GM12878 (cell line): ENCODE data around the gene CHRNA5. TPM values are rescaled to one million over a fixed set of nuclear protein-coding genes. Genes with fewer than 3 reads are reported as not detected.

Experiments used
- ATAC-seq: fragments of 200-7000 bp; cut with Tn5 transposase; 3 replicates; pipeline ENCODE4 v1.9.1; 2020; ENCODE audit warnings: mild to moderate bottlenecking, moderate library complexity
- BruUV-seq: library from RNA; stranded (reverse); fragments of 400-500 nt; replicated peaks from 2 replicates; lab custom pipeline; 2021; lab: Mats Ljungman, UMichigan
- CTCF ChIA-PET: fragments of 300-600 bp; sonication (Branson Sonifier 250); formaldehyde crosslinking; extraction: SDS; loops from one replicate; lab custom pipeline; 2021; ENCODE audit warnings: inconsistent platforms; lab: Yijun Ruan, JAX
- POLR2A ChIA-PET: fragments of 350-600 bp; formaldehyde crosslinking; extraction: SDS; loops from one replicate; lab custom pipeline; 2021; ENCODE audit warnings: inconsistent platforms; lab: Charles Lee
- RAD21 ChIA-PET: fragments of 300-600 bp; sonication (Branson Sonifier 250); formaldehyde crosslinking; loops from one replicate; lab custom pipeline; 2023; ENCODE audit warnings: antibody characterized with exemption; ENCODE audit not compliant: unreplicated experiment; lab: Charles Lee
- SMC1A ChIA-PET: fragments of 300-600 bp; sonication (Branson Sonifier 250); formaldehyde crosslinking; loops from one replicate; lab custom pipeline; 2023; ENCODE audit not compliant: unreplicated experiment, uncharacterized antibody; lab: Charles Lee
- DNase-seq: peaks from one replicate; pipeline ENCODE4 v3.0.0-alpha.2; 2011; ENCODE audit warnings: low read depth, low spot score
- FAIRE-seq: peaks from 3 replicates; lab custom pipeline; 2011; peaks lifted over from hg19 to GRCh38; lab: Jason Lieb, UNC
- H2AFZ ChIP-seq: 2 replicates; pipeline ENCODE4 v1.6.0; 2011; ENCODE audit warnings: low read depth, low read length, control low read depth; ENCODE audit not compliant: control insufficient read depth
- H3K27ac ChIP-seq: 2 replicates; pipeline ENCODE4 v1.5.1; 2011; ENCODE audit warnings: control low read depth; ENCODE audit not compliant: control insufficient read depth, insufficient read depth
- H3K27me3 ChIP-seq, 2 experiments: replicated peaks in 1 of 2; 2 replicates each; pipeline versions ENCODE4 v1.6.0 to v1.6.1; 2011; ENCODE audit warnings: low read length in 1 of 2; ENCODE audit not compliant: control insufficient read depth in 2 of 2, insufficient read depth in 2 of 2
- H3K36me3 ChIP-seq, 2 experiments: 2 replicates each; pipeline ENCODE4 v1.5.1; 2011; ENCODE audit warnings: low read length in 1 of 2; ENCODE audit not compliant: control insufficient read depth in 2 of 2, insufficient read depth in 2 of 2
- H3K4me1 ChIP-seq: 2 replicates; pipeline ENCODE4 v1.6.1; 2011; ENCODE audit warnings: mild to moderate bottlenecking, low read length, moderate library complexity, mixed read lengths; ENCODE audit not compliant: control insufficient read depth, insufficient read depth
- H3K4me2 ChIP-seq: 2 replicates; pipeline ENCODE4 v1.6.0; 2011; ENCODE audit warnings: control low read depth; ENCODE audit not compliant: control insufficient read depth, insufficient read depth
- H3K4me3 ChIP-seq: fragments of 200-600 bp; sonication (generic); 2 replicates; pipeline ENCODE4 v1.5.1; 2016
- H3K79me2 ChIP-seq: 2 replicates; pipeline ENCODE4 v1.6.0; 2011; ENCODE audit warnings: low read length; ENCODE audit not compliant: control insufficient read depth, insufficient read depth
- H3K9ac ChIP-seq: 2 replicates; pipeline ENCODE4 v1.8.0; 2011; ENCODE audit warnings: low read length, control low read depth, mixed read lengths; ENCODE audit not compliant: control insufficient read depth, insufficient read depth
- H3K9me3 ChIP-seq: replicated peaks from 3 replicates; pipeline ENCODE4 v1.5.1; 2011; ENCODE audit warnings: mild to moderate bottlenecking, low read length; ENCODE audit not compliant: control insufficient read depth, insufficient read depth
- H4K20me1 ChIP-seq: 2 replicates; pipeline ENCODE4 v1.6.0; 2011; ENCODE audit not compliant: control insufficient read depth, insufficient read depth
- CHD1 ChIP-seq: IDR thresholded peaks from 2 replicates; pipeline ENCODE4 v1.6.1; 2012; ENCODE audit warnings: low read depth, low read length, improper control_type of control experiment
- CHD4 ChIP-seq: fragments of 200-600 bp; sonication (generic); IDR thresholded peaks from 2 replicates; pipeline ENCODE4 v1.6.1; 2016; ENCODE audit warnings: mild to moderate bottlenecking
- DPF2 ChIP-seq: fragments of 450-650 bp; IDR thresholded peaks from 2 replicates; pipeline ENCODE4 v1.6.1; 2017; ENCODE audit warnings: mild to moderate bottlenecking
- HCFC1 ChIP-seq: fragments of 150-350 bp; IDR thresholded peaks from 2 replicates; pipeline ENCODE4 v1.6.1; 2014; ENCODE audit warnings: low read length
- LARP7 ChIP-seq: fragments of 450-650 bp; IDR thresholded peaks from 2 replicates; pipeline ENCODE4 v1.6.1; 2017; ENCODE audit warnings: mild to moderate bottlenecking
- POLR2A ChIP-seq: IDR thresholded peaks from 2 replicates; pipeline ENCODE4 v1.6.1; 2011; ENCODE audit warnings: low read depth, mild to moderate bottlenecking, low read length
- RUNX3 ChIP-seq: IDR thresholded peaks from 2 replicates; pipeline ENCODE4 v1.6.1; 2012; ENCODE audit warnings: low read length, inconsistent platforms
- SP1 ChIP-seq: IDR thresholded peaks from one replicate; pipeline ENCODE4 v1.6.1; 2011; ENCODE audit warnings: low read depth, low read length
- SRF ChIP-seq, 2 experiments: IDR thresholded peaks; 2 replicates each; pipeline ENCODE4 v1.6.1; 2011; ENCODE audit warnings: low read depth in 2 of 2, low read length in 2 of 2, mild to moderate bottlenecking in 1 of 2, moderate library complexity in 1 of 2
- SUZ12 ChIP-seq: fragments of 200-600 bp; sonication (generic); IDR thresholded peaks from one replicate; pipeline ENCODE4 v1.6.1; 2018; ENCODE audit warnings: antibody characterized with exemption, mild to moderate bottlenecking; ENCODE audit not compliant: unreplicated experiment
- TBL1XR1 ChIP-seq: IDR thresholded peaks from 2 replicates; pipeline ENCODE4 v1.6.1; 2012; ENCODE audit warnings: low read depth, low read length, improper control_type of control experiment
- WRNIP1 ChIP-seq: IDR thresholded peaks from 2 replicates; pipeline ENCODE4 v1.6.1; 2011; ENCODE audit warnings: low read depth, low read length, improper control_type of control experiment, borderline replicate concordance
- ZNF24 ChIP-seq: fragments of 450-650 bp; IDR thresholded peaks from 2 replicates; pipeline ENCODE4 v1.6.1; 2017; ENCODE audit warnings: antibody characterized with exemption, mild to moderate bottlenecking
- ZNF622 ChIP-seq: fragments of 450-650 bp; IDR thresholded peaks from 2 replicates; pipeline ENCODE4 v1.6.1; 2017; ENCODE audit warnings: mild to moderate bottlenecking, inconsistent platforms
- WGBS: methylation state at CpG from one replicate; pipeline ENCODE4 v1.1.6; 2016; ENCODE audit warnings: low lambda C conversion rate; ENCODE audit not compliant: insufficient replicate concordance, insufficient coverage; ENCODE audit errors: missing lambda C conversion rate; 5-methylcytosine and 5-hydroxymethylcytosine counted together
- in situ Hi-C: fragments of 300-500 bp; cut with MboI; formaldehyde crosslinking; loops from 9 replicates; pipeline ENCODE4 v1.14.3; 2018; ENCODE audit warnings: mixed read lengths
- intact Hi-C: fragments of 100-400 bp; cut with micrococcal nuclease; formaldehyde crosslinking; loops from one replicate; pipeline ENCODE4 v1.14.2; 2022; ENCODE audit not compliant: unreplicated experiment
- polyA plus RNA-seq, 11 experiments: library from polyadenylated mRNA; depleted of rRNA in 4 of 11; unstranded in 6 of 11; stranded (reverse) in 5 of 11; fragments of >200 nt; fragmentation: Nextera tagmentation in 4 of 11; fragmentation: Illumina TruSeq in 1 of 11; extraction: Ambion mirVana in 4 of 11; extraction: Trizol in 1 of 11; gene quantifications; 1 replicate in 1 of 11; 2 replicates in 10 of 11; pipeline versions ENCODE4 v1.2.1 to v1.2.3, GENCODE V29; 2011 to 2016; ENCODE audit warnings: inconsistent platforms in 2 of 11, missing spikeins in 2 of 11, low read depth in 1 of 11
- total RNA-seq, 4 experiments: library from RNA; depleted of rRNA in 3 of 4; stranded (reverse); fragments of >200 nt in 3 of 4; fragmentation: Illumina TruSeq in 1 of 4; extraction: Trizol in 1 of 4; gene quantifications; 2 replicates each; pipeline versions ENCODE4 v1.2.1 to v1.2.3, GENCODE V29; 2013 to 2021
- TF ChIP-seq, protein P1 (sequence below): fragments of 450-650 bp; IDR thresholded peaks from 2 replicates; pipeline ENCODE4 v1.6.1; 2016; ENCODE audit warnings: mild to moderate bottlenecking, moderate library complexity, borderline replicate concordance
- TF ChIP-seq, protein P2 (sequence below): fragments of 150-350 bp; IDR thresholded peaks from 2 replicates; pipeline ENCODE4 v1.6.1; 2014; ENCODE audit warnings: mild to moderate bottlenecking, low read depth, low read length
- TF ChIP-seq, protein P3 (sequence below): IDR thresholded peaks from 2 replicates; pipeline ENCODE4 v1.6.1; 2012; ENCODE audit warnings: low read length, inconsistent platforms

The CHRNA5 gene
- total and polyA plus RNA-seq, 10 of the 15 experiments (the other 5 are each of a cell fraction or from before 2014, with no cell fraction given): 0.74 to 21.4 (median 12.7) TPM

DNA sequence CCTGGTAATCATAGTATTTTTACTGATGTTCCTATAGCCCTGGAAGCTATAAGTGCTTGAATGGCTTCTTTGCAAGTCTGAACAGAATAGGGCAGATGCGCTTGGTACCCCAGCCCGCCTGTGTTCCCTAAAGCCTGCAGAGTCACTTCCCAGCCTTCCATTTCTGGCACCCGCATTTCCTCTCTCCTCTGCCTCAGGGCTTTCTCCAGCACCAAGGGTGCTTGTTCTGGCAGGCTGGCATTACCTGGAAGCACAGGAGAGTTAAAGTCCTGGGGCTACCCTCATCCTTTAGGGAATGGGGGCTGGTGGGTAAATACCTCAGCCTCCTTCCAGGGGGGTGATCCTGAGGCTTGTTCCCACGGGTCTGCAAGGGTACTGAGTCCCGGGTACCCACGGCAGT lies 62.9 kb downstream of the CHRNA5 start:
- no peak overlapping the region for H2AFZ ChIP-seq
- DNase-seq: no peak
- no peaks in the 10 kb centered on the region for H3K4me1 ChIP-seq
- TF ChIP-seq SUZ12 (no peak), DPF2 (no peak), RUNX3 (no peak), SP1 (no peak), LARP7 (no peak), WRNIP1 (no peak), SRF (IDR thresholded peaks at IDR 0.05; ENCODE audit: low read depth in 2 of 2, low read length in 2 of 2) (no peak), TBL1XR1 (no peak), CHD4 (no peak), CHD1 (no peak), ZNF622 (no peak), HCFC1 (no peak), ZNF24 (no peak), POLR2A (no peak)
- TF ChIP-seq, protein P1, sequence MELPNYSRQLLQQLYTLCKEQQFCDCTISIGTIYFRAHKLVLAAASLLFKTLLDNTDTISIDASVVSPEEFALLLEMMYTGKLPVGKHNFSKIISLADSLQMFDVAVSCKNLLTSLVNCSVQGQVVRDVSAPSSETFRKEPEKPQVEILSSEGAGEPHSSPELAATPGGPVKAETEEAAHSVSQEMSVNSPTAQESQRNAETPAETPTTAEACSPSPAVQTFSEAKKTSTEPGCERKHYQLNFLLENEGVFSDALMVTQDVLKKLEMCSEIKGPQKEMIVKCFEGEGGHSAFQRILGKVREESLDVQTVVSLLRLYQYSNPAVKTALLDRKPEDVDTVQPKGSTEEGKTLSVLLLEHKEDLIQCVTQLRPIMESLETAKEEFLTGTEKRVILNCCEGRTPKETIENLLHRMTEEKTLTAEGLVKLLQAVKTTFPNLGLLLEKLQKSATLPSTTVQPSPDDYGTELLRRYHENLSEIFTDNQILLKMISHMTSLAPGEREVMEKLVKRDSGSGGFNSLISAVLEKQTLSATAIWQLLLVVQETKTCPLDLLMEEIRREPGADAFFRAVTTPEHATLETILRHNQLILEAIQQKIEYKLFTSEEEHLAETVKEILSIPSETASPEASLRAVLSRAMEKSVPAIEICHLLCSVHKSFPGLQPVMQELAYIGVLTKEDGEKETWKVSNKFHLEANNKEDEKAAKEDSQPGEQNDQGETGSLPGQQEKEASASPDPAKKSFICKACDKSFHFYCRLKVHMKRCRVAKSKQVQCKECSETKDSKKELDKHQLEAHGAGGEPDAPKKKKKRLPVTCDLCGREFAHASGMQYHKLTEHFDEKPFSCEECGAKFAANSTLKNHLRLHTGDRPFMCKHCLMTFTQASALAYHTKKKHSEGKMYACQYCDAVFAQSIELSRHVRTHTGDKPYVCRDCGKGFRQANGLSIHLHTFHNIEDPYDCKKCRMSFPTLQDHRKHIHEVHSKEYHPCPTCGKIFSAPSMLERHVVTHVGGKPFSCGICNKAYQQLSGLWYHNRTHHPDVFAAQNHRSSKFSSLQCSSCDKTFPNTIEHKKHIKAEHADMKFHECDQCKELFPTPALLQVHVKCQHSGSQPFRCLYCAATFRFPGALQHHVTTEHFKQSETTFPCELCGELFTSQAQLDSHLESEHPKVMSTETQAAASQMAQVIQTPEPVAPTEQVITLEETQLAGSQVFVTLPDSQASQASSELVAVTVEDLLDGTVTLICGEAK: no peak
- TF ChIP-seq, protein P2, sequence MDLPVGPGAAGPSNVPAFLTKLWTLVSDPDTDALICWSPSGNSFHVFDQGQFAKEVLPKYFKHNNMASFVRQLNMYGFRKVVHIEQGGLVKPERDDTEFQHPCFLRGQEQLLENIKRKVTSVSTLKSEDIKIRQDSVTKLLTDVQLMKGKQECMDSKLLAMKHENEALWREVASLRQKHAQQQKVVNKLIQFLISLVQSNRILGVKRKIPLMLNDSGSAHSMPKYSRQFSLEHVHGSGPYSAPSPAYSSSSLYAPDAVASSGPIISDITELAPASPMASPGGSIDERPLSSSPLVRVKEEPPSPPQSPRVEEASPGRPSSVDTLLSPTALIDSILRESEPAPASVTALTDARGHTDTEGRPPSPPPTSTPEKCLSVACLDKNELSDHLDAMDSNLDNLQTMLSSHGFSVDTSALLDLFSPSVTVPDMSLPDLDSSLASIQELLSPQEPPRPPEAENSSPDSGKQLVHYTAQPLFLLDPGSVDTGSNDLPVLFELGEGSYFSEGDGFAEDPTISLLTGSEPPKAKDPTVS: no peak
- TF ChIP-seq, protein P3, sequence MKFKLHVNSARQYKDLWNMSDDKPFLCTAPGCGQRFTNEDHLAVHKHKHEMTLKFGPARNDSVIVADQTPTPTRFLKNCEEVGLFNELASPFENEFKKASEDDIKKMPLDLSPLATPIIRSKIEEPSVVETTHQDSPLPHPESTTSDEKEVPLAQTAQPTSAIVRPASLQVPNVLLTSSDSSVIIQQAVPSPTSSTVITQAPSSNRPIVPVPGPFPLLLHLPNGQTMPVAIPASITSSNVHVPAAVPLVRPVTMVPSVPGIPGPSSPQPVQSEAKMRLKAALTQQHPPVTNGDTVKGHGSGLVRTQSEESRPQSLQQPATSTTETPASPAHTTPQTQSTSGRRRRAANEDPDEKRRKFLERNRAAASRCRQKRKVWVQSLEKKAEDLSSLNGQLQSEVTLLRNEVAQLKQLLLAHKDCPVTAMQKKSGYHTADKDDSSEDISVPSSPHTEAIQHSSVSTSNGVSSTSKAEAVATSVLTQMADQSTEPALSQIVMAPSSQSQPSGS: no peak
- intact Hi-C loops: no loop called here
- no peak overlapping the region for H3K4me3 ChIP-seq
- no peak overlapping the region for H3K27ac ChIP-seq
- ChIA-PET RAD21 (no interaction called here), CTCF (no interaction called here), SMC1A (no interaction called here), POLR2A (no interaction called here)
- 20% methylated on average over 6 of the region's 6 CpGs for whole genome bisulfite sequencing
- no peak for FAIRE-seq
- H4K20me1 ChIP-seq: no peaks in the 10 kb centered on the region
- H3K9ac ChIP-seq: no peak overlapping the region
- in situ Hi-C loops: no loop called here
- no peaks in the 10 kb centered on the region for H3K36me3 ChIP-seq
- peaks cover 0 to 1% of the 10 kb centered on the region in 2 experiments; a peak in 1 of 4 replicates for H3K27me3 ChIP-seq
- no peaks in the 10 kb centered on the region for H3K79me2 ChIP-seq
- no TSS peak for BruUV-seq
- ATAC-seq: no peak
- no peaks in the 10 kb centered on the region; the same call in 2 of the 3 replicates for H3K9me3 ChIP-seq
- H3K4me2 ChIP-seq: no peak overlapping the region
